HG02943 (cell line): ENCODE measurements around the gene JPT2.
"Not testable (repeated sequence)": the region's sequence is repeated elsewhere in the genome, so short reads cannot be mapped to it uniquely, and the experiment has no call there.

Experiments used
- ATAC-seq: cut with Tn5 transposase; IDR thresholded peaks from one replicate; pipeline ENCODE4 v1.9.1; 2021; ENCODE audit warnings: mild to moderate bottlenecking, low read depth, moderate library complexity; ENCODE audit not compliant: unreplicated experiment

Gene JPT2

GRCh38 chr16:1705688-1706385 lies 27.8 kb downstream of the JPT2 start, which contains the start of gene MAPK8IP3:
TSS of gene MAPK8IP3 (plus strand) at chr16:1706195. CDS start at chr16:1706340, 145 bp downstream.
- ATAC-seq = peak; percentile 72

- peak; percentile 14 for ATAC-seq
Measured at GRCh38 chr16:1706386-1707192, 28.5 kb downstream of the JPT2 start.

GRCh38 chr16:1707193-1707790 lies 29.2 kb downstream of the JPT2 start:
- ATAC-seq = no peak

GRCh38 chr16:1708083-1708767 lies 30.1 kb downstream of the JPT2 start:
- ATAC-seq = no peak

GRCh38 chr16:1708768-1709180 lies 30.7 kb downstream of the JPT2 start:
- ATAC-seq = no peak

- no peak for ATAC-seq
Measured at GRCh38 chr16:1709356-1709755, 31.3 kb downstream of the JPT2 start.

GRCh38 chr16:1710811-1711507 lies 32.9 kb downstream of the JPT2 start:
- no peak for ATAC-seq

- ATAC-seq = no peak
Measured at GRCh38 chr16:1712791-1713261, 34.7 kb downstream of the JPT2 start.

- ATAC-seq = no peak
Measured at GRCh38 chr16:1713331-1713730, 35.3 kb downstream of the JPT2 start.

- no peak for ATAC-seq
Measured at GRCh38 chr16:1713933-1714332, 35.9 kb downstream of the JPT2 start.

- ATAC-seq = no peak
Measured at GRCh38 chr16:1715220-1715619, 37.1 kb downstream of the JPT2 start.

- ATAC-seq = not testable (repeated sequence)
Measured at GRCh38 chr16:1718236-1718635, 40.2 kb downstream of the JPT2 start.

GRCh38 chr16:1719559-1720229 lies 41.6 kb downstream of the JPT2 start:
- not testable (repeated sequence) for ATAC-seq

- ATAC-seq = no peak
Measured at GRCh38 chr16:1721372-1721771, 43.3 kb downstream of the JPT2 start.

GRCh38 chr16:1723450-1724147 lies 45.5 kb downstream of the JPT2 start:
- ATAC-seq = no peak

GRCh38 chr16:1724491-1724890 lies 46.4 kb downstream of the JPT2 start:
- ATAC-seq = no peak

GRCh38 chr16:1726661-1727502 lies 48.8 kb downstream of the JPT2 start:
- ATAC-seq = no peak
